HG03139 (cell line): Measurements from ENCODE around the gene FASTKD2.

ENCODE experiments used
- ATAC-seq: cut with Tn5 transposase; IDR thresholded peaks from one replicate; pipeline ENCODE4 v1.9.1; 2021; ENCODE audit not compliant: unreplicated experiment

FASTKD2 gene

DNA sequence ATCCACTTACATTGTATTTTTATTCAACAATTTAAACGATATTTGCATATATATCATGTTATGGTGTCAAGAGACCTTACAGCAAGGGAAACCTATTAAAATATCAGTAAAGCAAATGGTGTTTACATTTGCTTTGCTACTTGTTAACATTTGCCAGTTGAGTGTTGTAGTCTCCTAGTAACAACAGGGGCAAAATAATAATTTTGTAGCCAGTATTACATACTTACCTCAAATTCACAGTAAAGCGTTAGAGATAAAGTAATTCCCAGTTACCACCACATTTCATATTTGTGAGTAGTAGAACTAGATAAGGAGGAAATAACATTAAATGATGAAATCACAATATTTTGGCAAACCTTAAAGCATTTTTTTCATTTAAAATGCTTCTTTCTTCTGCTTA is 71.3 kb downstream of the FASTKD2 start:
- ATAC-seq: no peak

- ATAC-seq: no peak
Observed at GRCh38 chr2:206837775-206838174, 72.4 kb downstream of the FASTKD2 start.

GRCh38 chr2:206838690-206839089 is 73.3 kb downstream of the FASTKD2 start:
- ATAC-seq: no peak

- ATAC-seq: no peak
Observed at GRCh38 chr2:206840999-206841398, 75.6 kb downstream of the FASTKD2 start.
